HepG2 (cell line): ENCODE data around the gene CNEP1R1. TPM values are rescaled to one million over a fixed set of nuclear protein-coding genes. Genes with fewer than 3 reads are reported as not detected.
A peak's percentile ranks its signal among the peaks of the same experiment; 100 is the strongest.

ENCODE experiments used
- GABPB1 ChIP-seq: IDR thresholded peaks from 2 replicates; pipeline ENCODE4 v1.6.1; 2016; ENCODE audit warnings: mild to moderate bottlenecking, missing genetic modification reagents, moderate library complexity, missing compliant biosample characterization
- GRHL1 ChIP-seq: sonication (generic); formaldehyde crosslinking; conservative IDR thresholded peaks from 2 replicates; pipeline ENCODE4 v1.8.0; 2022; ENCODE audit warnings: missing genetic modification reagents
- IKZF4 ChIP-seq: sonication (generic); formaldehyde crosslinking; IDR thresholded peaks from 2 replicates; pipeline ENCODE4 v1.5.1; 2020; ENCODE audit warnings: borderline replicate concordance, mild to moderate bottlenecking, low read depth, missing genetic modification reagents; ENCODE audit errors: not compliant biosample characterization
- NFATC3 ChIP-seq: sonication (generic); formaldehyde crosslinking; IDR thresholded peaks from 2 replicates; pipeline ENCODE4 v1.5.1; 2020; ENCODE audit warnings: mild to moderate bottlenecking, missing genetic modification reagents
- PRDM15 ChIP-seq: sonication (generic); formaldehyde crosslinking; IDR thresholded peaks from 2 replicates; pipeline ENCODE4 v1.4.0; 2020; ENCODE audit warnings: missing genetic modification reagents
- RAD51 ChIP-seq: fragments of 450-650 bp; IDR thresholded peaks from 2 replicates; pipeline ENCODE4 v1.6.1; 2016; ENCODE audit warnings: borderline replicate concordance
- ZNF282 ChIP-seq: fragments of 450-650 bp; IDR thresholded peaks from 2 replicates; pipeline ENCODE4 v1.6.1; 2018; ENCODE audit not compliant: partially characterized antibody
- ZNF362 ChIP-seq: sonication (generic); formaldehyde crosslinking; IDR thresholded peaks from 2 replicates; pipeline ENCODE4 v1.4.0; 2020; ENCODE audit warnings: missing genetic modification reagents, mild to moderate bottlenecking, borderline replicate concordance
- polyA plus RNA-seq, 8 experiments: library from polyadenylated mRNA; depleted of rRNA in 3 of 8; stranded (reverse) in 7 of 8; unstranded in 1 of 8; fragments of >200 nt; fragmentation: Illumina TruSeq in 4 of 8; extraction: Trizol in 4 of 8; gene quantifications; 2 replicates each; pipeline versions ENCODE4 v1.2.1 to v1.2.3, GENCODE V29; 2011 to 2016; ENCODE audit warnings: low read depth in 4 of 8, missing spikeins in 1 of 8, mixed read lengths in 1 of 8; ENCODE audit not compliant: insufficient read depth in 1 of 8
- total RNA-seq, 5 experiments: library from RNA; depleted of rRNA; stranded (reverse); fragments of >200 nt; fragmentation: Illumina TruSeq; extraction: Trizol; gene quantifications; 2 replicates each; pipeline ENCODE4 v1.2.3, GENCODE V29; 2016; ENCODE audit warnings: low read depth in 1 of 5
- TF ChIP-seq, protein P1 (sequence below): sonication (generic); formaldehyde crosslinking; IDR thresholded peaks from 2 replicates; pipeline ENCODE4 v1.4.0; 2020; ENCODE audit warnings: missing genetic modification reagents, low read depth, mild to moderate bottlenecking, borderline replicate concordance
- TF ChIP-seq, protein P2 (sequence below): sonication (generic); formaldehyde crosslinking; IDR thresholded peaks from 2 replicates; pipeline ENCODE4 v1.5.0; 2020; ENCODE audit warnings: missing genetic modification reagents
- TF ChIP-seq, protein P3 (sequence below): sonication (generic); formaldehyde crosslinking; IDR thresholded peaks from 2 replicates; pipeline ENCODE4 v1.4.0; 2020; ENCODE audit warnings: missing genetic modification reagents, mild to moderate bottlenecking, borderline replicate concordance
- TF ChIP-seq, protein P4 (sequence below): sonication (generic); formaldehyde crosslinking; conservative IDR thresholded peaks from 2 replicates; pipeline ENCODE4 v1.4.0; 2020; ENCODE audit warnings: missing genetic modification reagents

CNEP1R1 gene
- total and polyA plus RNA-seq, 2 of the 13 experiments (the other 11 are each of a cell fraction or from before 2014, with no cell fraction given): 23.6 to 26.8 TPM

DNA sequence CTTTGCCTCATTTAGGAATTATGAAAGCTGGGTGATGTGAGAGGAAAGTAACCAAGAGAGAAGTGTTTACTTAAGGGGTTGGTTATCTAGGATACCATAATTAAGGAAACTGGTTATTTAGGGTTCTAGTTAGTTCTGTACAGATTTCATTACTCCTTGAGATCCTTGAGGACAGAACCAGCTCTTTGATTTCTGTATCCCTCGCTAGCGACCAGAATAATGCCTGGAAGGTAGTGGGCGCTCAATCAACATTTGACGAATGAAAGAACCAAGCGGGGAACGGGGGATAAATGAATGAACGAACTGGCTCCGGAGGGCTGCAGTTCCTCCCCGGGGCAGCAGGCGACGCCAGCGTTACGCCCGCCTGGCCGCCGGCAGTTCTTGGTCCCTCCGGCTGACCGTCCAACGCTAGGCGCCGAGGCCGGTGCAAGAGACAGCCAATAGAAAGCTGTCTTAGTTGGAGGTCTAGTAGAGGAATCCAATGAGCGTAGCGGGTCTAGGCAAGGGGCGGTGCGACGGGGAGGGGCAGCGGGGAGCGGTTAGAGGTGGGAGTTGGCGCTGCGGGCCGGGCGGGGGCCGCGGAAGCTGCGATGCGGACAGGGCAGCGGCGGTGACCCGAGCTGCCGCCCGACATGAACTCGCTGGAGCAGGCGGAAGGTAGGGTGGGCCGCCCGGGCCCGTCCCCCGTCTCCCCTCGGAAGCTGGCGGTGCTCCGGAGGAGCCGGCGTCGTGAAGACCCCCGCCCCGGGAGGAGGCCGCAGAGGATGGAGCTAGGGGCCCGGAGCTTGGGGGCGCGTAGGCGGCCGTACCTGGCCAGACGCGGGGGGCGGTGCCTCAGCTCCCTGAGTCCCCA, at the start of gene CNEP1R1 (continued):
- TF ChIP-seq, protein P1, sequence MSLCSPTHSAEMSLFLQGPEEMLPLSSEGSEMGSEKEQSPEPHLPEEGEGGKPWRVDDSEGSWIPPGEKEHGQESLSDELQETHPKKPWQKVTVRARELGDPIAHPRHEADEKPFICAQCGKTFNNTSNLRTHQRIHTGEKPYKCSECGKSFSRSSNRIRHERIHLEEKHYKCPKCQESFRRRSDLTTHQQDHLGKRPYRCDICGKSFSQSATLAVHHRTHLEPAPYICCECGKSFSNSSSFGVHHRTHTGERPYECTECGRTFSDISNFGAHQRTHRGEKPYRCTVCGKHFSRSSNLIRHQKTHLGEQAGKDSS: peak; percentile 84; the same call in 1 of the 2 replicates
- TF ChIP-seq ZNF362 (CRISPR knock-in tag) (peak; percentile 34; the same call in 1 of the 2 replicates), PRDM15 (CRISPR knock-in tag) (peak; percentile 35; the same call in 1 of the 2 replicates), ZNF282 (no peak), NFATC3 (CRISPR knock-in tag) (no peak), RAD51 (no peak), GABPB1 (CRISPR knock-in tag) (peak; percentile 89), GRHL1 (no peak), IKZF4 (CRISPR knock-in tag) (no peak)
- TF ChIP-seq, protein P2, sequence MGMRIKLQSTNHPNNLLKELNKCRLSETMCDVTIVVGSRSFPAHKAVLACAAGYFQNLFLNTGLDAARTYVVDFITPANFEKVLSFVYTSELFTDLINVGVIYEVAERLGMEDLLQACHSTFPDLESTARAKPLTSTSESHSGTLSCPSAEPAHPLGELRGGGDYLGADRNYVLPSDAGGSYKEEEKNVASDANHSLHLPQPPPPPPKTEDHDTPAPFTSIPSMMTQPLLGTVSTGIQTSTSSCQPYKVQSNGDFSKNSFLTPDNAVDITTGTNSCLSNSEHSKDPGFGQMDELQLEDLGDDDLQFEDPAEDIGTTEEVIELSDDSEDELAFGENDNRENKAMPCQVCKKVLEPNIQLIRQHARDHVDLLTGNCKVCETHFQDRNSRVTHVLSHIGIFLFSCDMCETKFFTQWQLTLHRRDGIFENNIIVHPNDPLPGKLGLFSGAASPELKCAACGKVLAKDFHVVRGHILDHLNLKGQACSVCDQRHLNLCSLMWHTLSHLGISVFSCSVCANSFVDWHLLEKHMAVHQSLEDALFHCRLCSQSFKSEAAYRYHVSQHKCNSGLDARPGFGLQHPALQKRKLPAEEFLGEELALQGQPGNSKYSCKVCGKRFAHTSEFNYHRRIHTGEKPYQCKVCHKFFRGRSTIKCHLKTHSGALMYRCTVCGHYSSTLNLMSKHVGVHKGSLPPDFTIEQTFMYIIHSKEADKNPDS: no peak
- TF ChIP-seq, protein P3, sequence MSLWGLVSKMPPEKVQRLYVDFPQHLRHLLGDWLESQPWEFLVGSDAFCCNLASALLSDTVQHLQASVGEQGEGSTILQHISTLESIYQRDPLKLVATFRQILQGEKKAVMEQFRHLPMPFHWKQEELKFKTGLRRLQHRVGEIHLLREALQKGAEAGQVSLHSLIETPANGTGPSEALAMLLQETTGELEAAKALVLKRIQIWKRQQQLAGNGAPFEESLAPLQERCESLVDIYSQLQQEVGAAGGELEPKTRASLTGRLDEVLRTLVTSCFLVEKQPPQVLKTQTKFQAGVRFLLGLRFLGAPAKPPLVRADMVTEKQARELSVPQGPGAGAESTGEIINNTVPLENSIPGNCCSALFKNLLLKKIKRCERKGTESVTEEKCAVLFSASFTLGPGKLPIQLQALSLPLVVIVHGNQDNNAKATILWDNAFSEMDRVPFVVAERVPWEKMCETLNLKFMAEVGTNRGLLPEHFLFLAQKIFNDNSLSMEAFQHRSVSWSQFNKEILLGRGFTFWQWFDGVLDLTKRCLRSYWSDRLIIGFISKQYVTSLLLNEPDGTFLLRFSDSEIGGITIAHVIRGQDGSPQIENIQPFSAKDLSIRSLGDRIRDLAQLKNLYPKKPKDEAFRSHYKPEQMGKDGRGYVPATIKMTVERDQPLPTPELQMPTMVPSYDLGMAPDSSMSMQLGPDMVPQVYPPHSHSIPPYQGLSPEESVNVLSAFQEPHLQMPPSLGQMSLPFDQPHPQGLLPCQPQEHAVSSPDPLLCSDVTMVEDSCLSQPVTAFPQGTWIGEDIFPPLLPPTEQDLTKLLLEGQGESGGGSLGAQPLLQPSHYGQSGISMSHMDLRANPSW (CRISPR knock-in tag): no peak
- TF ChIP-seq, protein P4, sequence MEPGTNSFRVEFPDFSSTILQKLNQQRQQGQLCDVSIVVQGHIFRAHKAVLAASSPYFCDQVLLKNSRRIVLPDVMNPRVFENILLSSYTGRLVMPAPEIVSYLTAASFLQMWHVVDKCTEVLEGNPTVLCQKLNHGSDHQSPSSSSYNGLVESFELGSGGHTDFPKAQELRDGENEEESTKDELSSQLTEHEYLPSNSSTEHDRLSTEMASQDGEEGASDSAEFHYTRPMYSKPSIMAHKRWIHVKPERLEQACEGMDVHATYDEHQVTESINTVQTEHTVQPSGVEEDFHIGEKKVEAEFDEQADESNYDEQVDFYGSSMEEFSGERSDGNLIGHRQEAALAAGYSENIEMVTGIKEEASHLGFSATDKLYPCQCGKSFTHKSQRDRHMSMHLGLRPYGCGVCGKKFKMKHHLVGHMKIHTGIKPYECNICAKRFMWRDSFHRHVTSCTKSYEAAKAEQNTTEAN: 0 out of 2 replicates have a peak, but pooled peaks have one; percentile 23
